ENCODE data around the gene HSPA5.

The HSPA5 gene

DNA sequence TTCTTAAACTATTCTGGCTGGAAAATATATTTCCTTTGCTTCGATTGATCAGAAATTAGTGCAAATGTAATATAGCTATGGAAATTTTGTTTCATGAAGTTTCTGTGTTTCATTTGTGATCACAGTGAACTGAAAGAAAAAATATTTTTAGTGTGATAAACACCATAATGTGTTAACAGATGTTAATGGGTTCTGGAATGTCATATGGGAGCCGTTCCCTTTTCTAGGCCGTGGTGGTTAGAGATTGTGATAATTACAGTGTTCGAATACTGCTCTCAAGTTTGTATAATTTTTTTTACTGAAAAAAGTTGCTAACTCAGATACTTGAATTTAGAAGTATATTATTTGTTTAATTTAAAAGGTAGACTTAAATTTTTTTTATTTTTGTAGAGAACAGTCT lies 39.8 kb upstream of the HSPA5 start:
- DNase-seq (ENCODE audit: low read depth in 1 of 2, low spot score in 1 of 2) = no peak
- TF ChIP-seq GABPA (IDR thresholded peaks at IDR 0.05; ENCODE audit: low read depth) = no peak
- no peak for TF ChIP-seq SPI1 (IDR thresholded peaks at IDR 0.05; ENCODE audit: borderline replicate concordance, low read depth)
- TF ChIP-seq REST (IDR thresholded peaks at IDR 0.05; ENCODE audit: insufficient replicate concordance, low read depth) = no peak
- no peak for TF ChIP-seq POLR2AphosphoS5 (IDR thresholded peaks at IDR 0.05; ENCODE audit: low read depth)
- no peak for TF ChIP-seq CTCF (IDR thresholded peaks at IDR 0.05; ENCODE audit: insufficient read depth, low read length)
- H3K27me3 ChIP-seq (ENCODE audit: insufficient read depth, poor library complexity, severe bottlenecking) = no peaks in the 10 kb centered on the region
- H3K4me3 ChIP-seq (replicated peaks; ENCODE audit: insufficient read depth, low read length) = no peak overlapping the region
- no peak overlapping the region for H3K27ac ChIP-seq (replicated peaks)

- Histone ChIP-seq H3K27ac (replicated peaks) (no peak overlapping the region), H3K27me3 (ENCODE audit: insufficient read depth, poor library complexity, severe bottlenecking) (no peaks in the 10 kb centered on the region), H3K4me3 (replicated peaks; ENCODE audit: insufficient read depth, low read length) (no peak overlapping the region)
- DNase-seq (ENCODE audit: low read depth in 1 of 2, low spot score in 1 of 2) = no peak
- TF ChIP-seq REST (IDR thresholded peaks at IDR 0.05; ENCODE audit: insufficient replicate concordance, low read depth) = no peak
- TF ChIP-seq CTCF (IDR thresholded peaks at IDR 0.05; ENCODE audit: insufficient read depth, low read length) = no peak
- TF ChIP-seq GABPA (IDR thresholded peaks at IDR 0.05; ENCODE audit: low read depth) = no peak
- TF ChIP-seq POLR2AphosphoS5 (IDR thresholded peaks at IDR 0.05; ENCODE audit: low read depth) = no peak
- no peak for TF ChIP-seq SPI1 (IDR thresholded peaks at IDR 0.05; ENCODE audit: borderline replicate concordance, low read depth)
These were observed 36.3 kb upstream of the HSPA5 start for GRCh38 chr9:125277411-125277810.

GRCh38 chr9:125276771-125277170 lies 35.6 kb upstream of the HSPA5 start:
- Histone ChIP-seq H3K27me3 (ENCODE audit: insufficient read depth, poor library complexity, severe bottlenecking) (no peaks in the 10 kb centered on the region), H3K4me3 (replicated peaks; ENCODE audit: insufficient read depth, low read length) (no peak overlapping the region), H3K27ac (replicated peaks) (no peak overlapping the region)
- no peak for TF ChIP-seq GABPA (IDR thresholded peaks at IDR 0.05; ENCODE audit: low read depth)
- no peak for TF ChIP-seq POLR2AphosphoS5 (IDR thresholded peaks at IDR 0.05; ENCODE audit: low read depth)
- no peak for TF ChIP-seq SPI1 (IDR thresholded peaks at IDR 0.05; ENCODE audit: borderline replicate concordance, low read depth)
- TF ChIP-seq REST (IDR thresholded peaks at IDR 0.05; ENCODE audit: insufficient replicate concordance, low read depth) = no peak
- TF ChIP-seq CTCF (IDR thresholded peaks at IDR 0.05; ENCODE audit: insufficient read depth, low read length) = no peak
- no peak for DNase-seq (ENCODE audit: low read depth in 1 of 2, low spot score in 1 of 2)
